GM19193 (cell line): ENCODE results near the gene MPZ.
A peak's percentile ranks its signal among the peaks of the same experiment; 100 is the strongest.

Source experiments
- POLR2A ChIP-seq: IDR thresholded peaks from 4 replicates; pipeline ENCODE4 v1.6.1; 2011; ENCODE audit not compliant: insufficient read depth, insufficient read length; ENCODE audit errors: extremely low read depth

Gene MPZ

DNA sequence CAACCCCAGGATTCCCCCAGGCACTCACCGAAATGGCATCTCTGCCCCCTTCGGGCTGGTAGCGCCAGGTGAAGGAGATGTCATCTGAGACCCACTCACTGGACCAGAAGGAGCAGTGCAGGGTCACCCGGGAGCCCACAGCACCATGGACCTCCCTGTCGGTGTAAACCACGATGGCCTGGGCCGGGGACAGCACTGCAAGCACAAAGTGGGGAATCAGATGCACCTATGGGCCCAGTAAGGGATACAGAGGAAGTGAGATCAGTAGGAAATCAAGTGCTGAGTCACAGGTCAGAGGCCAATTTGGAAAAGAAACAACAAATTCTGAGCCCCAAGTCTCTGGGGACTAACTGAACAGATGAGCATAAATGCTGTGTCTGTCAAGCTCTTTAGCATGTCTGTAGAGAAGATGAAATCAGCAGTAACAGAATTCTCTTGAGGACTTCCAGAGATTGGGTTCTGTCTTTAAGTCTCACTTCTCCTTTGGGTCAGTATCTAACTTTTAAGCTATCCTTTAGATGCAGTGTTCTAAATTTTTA is 2.5 kb downstream of the MPZ start:
- no peak for TF ChIP-seq POLR2A

GRCh38 chr1:161305867-161306519 is 3.8 kb downstream of the MPZ start:
- peak; percentile 66 for TF ChIP-seq POLR2A

- no peak for TF ChIP-seq POLR2A
These were observed 4.6 kb downstream of the MPZ start for GRCh38 chr1:161304927-161305866.

DNA sequence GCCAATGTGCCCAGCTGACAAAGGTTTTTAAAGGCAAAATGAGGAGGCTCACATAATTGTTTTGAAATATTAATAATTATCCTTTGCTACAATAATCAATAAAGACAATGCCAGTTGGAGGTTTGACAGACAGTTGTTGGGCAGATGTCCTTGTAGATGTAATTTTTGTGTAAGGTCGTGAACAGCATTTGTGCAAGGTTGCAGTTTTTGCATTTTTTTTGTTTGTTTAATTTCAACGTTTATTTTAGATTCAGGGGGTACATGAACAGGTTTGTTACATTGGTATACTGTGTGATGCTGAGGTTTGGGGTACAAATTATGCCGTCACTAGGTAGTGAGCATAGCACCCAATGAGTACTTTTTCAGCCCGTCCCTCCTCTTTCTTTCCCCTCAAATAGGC is 9.3 kb downstream of the MPZ start:
- no peak for TF ChIP-seq POLR2A

DNA sequence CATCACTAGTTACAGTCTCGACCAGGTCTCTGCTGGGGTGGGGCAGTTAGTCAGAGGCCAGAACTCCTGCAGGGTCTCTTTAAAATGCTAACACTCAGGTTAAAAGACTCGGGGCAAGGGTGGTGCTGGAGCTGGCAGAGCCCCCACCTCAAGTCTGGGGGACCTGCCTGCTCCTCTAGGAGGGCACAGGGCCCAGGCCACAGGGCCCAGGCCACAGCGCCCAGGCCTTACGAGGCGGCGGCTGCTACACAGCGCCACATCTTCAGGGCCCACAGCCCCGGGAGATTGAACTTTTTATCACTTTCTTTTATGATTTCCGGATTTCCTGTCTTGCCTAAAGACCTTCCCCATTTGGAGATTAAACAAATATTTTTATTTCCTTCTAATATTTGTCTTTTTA is 10.4 kb downstream of the MPZ start:
- TF ChIP-seq POLR2A = no peak

DNA sequence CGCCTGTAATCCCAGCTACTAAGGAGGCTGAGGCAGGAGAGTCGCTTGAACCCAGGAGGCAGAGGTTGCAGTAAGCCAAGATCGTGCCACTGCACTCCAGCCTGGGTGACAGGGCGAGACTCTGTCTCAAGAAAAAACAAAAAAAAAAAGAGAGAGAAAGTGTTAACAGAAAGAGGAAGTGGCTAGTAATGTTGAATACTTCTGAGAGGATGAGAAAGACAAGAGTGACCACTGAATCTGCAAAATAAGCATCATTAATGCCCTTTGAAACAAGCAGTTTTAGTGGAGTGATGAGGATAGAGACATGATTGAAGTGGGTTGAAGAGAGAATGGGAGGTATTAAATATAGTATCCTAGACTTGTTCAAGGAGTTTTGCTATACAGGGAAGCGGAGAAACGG is 11.7 kb downstream of the MPZ start:
- TF ChIP-seq POLR2A = no peak

- no peak for TF ChIP-seq POLR2A
These were observed 12.4 kb downstream of the MPZ start for GRCh38 chr1:161297415-161297814.

GRCh38 chr1:161290779-161291178 is 19.0 kb downstream of the MPZ start:
- no peak for TF ChIP-seq POLR2A

DNA sequence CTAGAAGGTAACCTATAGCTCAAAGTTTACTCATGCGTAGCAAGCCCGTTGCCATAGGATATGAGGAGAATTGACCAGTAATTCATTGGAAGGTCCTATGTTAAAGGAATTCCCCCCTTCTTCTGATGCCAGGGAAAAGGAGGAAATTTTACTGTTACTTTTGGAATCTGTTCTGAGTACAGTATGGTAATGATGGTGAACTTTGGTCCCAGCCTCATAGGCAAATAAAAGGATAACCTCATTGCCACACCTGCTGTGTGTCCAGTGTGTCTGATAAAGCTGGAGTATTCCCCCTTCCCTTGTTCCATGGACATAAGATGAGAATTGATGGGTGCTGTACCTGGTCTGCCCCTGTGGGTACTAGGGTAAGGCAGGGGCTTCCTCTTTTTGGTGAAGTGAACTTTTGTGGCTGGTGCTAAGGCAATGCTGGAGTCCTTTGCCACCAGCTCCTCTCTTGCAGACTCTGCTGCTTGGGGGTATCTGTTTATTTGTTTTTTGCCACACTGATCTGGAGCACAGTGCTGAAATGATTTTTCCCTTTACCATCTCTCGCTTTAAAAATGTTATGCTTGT is 22.2 kb downstream of the MPZ start:
- no peak for TF ChIP-seq POLR2A

DNA sequence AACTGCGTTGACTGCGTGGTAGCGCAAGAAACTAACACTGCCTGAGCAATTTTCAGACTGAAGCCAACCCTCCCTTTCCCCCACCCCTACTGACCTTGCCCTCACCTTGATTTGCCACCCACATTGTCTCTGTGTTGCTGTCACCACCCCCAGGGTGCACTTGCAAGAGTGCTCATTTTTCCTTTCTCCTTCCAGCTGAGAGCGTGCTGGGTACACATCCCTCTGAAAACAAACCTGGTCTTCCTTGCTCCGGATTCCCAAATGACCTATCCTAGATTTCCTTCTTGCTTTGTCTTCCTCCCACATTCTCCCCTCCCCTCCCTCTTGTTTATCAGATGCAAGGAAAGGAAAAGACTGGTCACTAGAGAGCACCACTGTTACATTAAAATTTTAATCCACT is 24.2 kb downstream of the MPZ start:
- no peak for TF ChIP-seq POLR2A

- TF ChIP-seq POLR2A = no peak
These were observed 24.7 kb downstream of the MPZ start for GRCh38 chr1:161285113-161285512.

- no peak for TF ChIP-seq POLR2A
These were observed 26.8 kb downstream of the MPZ start for GRCh38 chr1:161282991-161283390.

DNA sequence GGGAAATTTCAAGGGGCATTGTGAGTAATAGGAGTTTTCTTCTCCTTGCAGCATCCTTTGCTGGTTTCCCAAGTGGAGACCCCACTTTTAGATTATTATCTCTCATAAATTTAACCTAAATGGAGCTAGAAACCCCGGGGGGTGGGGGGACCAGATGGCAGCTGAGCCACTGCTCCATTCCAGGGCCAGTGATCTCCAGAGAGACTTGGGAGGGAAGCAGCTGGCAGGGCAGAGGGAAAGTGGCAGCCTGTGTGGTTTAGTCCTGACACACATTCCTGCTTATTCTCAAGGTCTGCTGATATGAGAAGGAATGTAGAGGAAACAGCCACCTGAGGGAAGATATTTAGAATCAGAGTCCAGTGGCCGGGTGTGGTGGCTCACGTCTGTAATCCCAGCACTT is 34.9 kb downstream of the MPZ start:
- no peak for TF ChIP-seq POLR2A

DNA sequence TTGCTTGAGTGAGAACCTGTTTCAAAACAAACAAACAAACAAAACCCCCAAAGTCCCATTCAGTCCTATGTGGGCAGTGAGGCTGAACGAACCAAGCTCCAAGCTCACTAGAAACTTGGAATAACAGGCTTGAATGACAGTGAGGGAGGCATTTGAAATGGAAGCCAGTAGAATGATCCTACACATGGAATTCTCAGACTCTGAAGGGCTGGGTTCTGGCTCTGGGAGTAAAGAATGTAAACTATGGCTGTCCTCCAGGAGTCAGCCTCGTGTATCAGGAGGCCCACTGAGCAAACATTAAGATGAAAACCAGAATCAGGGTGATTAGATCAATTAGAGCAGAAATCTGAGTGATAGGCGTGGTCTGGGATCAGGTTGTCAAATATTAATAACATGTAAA is 36.4 kb downstream of the MPZ start:
- no peak for TF ChIP-seq POLR2A

GRCh38 chr1:161267321-161267720 is 42.4 kb downstream of the MPZ start:
- no peak for TF ChIP-seq POLR2A
